ENCODE measurements around the gene UTP25. TPM values are rescaled to one million over a fixed set of nuclear protein-coding genes. Genes with fewer than 3 reads are reported as not detected.
A peak's percentile ranks its signal among the peaks of the same experiment; 100 is the strongest.

The UTP25 gene
- total and polyA plus RNA-seq, 2 experiments from 2014 or later = 9.5 to 12.2 TPM

- peaks cover 16% of the 10 kb centered on the region for H3K4me1 ChIP-seq (ENCODE audit: insufficient read depth)
- H3K4me3 ChIP-seq = peak overlapping the region; percentile 58
- no peak for DNase-seq
- H3K27ac ChIP-seq = peak overlapping the region; percentile 97
- peaks cover 21% of the 10 kb centered on the region for H3F3A ChIP-seq (ENCODE audit: insufficient read depth)
- in situ Hi-C loops (cut with MboI) = no loop called here
- H3K9me2 ChIP-seq (ENCODE audit: insufficient read depth) = no peaks in the 10 kb centered on the region
- no peaks in the 10 kb centered on the region for H3K79me2 ChIP-seq (ENCODE audit: insufficient read depth)
- WGBS, 2 experiments (ENCODE audit: low coverage in 1 of 2, low lambda C conversion rate in 2 of 2, missing lambda C conversion rate in 2 of 2) = 42 to 44% methylated on average over 7 of the region's 7 CpGs
- H3K9ac ChIP-seq = peak overlapping the region; percentile 80
- peak overlapping the region; percentile 94 for H2AFZ ChIP-seq
- H3K36me3 ChIP-seq (ENCODE audit: low read depth) = no peaks in the 10 kb centered on the region
- TF ChIP-seq EZH2phosphoT487 (IDR thresholded peaks at IDR 0.05; ENCODE audit: insufficient read depth, low read depth) (no peak), EZH2 (IDR thresholded peaks at IDR 0.05; ENCODE audit: insufficient read depth, poor library complexity, severe bottlenecking) (no peak)
- no peaks in the 10 kb centered on the region for H4K20me1 ChIP-seq (ENCODE audit: insufficient read depth)
- no peaks in the 10 kb centered on the region for H3K27me3 ChIP-seq (replicated peaks; ENCODE audit: insufficient read depth)
- H3K4me2 ChIP-seq (ENCODE audit: unreplicated experiment) = peak overlapping the region; percentile 92
- no peaks in the 10 kb centered on the region for H3K9me3 ChIP-seq (ENCODE audit: low read depth)
Observed at GRCh38 chr1:209822706-209823105, 5.1 kb upstream of the UTP25 start.

GRCh38 chr1:209823143-209824041 is 4.4 kb upstream of the UTP25 start:
- no peak for TF ChIP-seq EZH2 (IDR thresholded peaks at IDR 0.05; ENCODE audit: insufficient read depth, poor library complexity, severe bottlenecking)
- TF ChIP-seq EZH2phosphoT487 (IDR thresholded peaks at IDR 0.05; ENCODE audit: insufficient read depth, low read depth) = no peak
- Histone ChIP-seq H3K27ac (peak overlapping the region; percentile 97), H4K20me1 (ENCODE audit: insufficient read depth) (no peaks in the 10 kb centered on the region), H3K4me1 (ENCODE audit: insufficient read depth) (peaks cover 16% of the 10 kb centered on the region), H3K9me3 (ENCODE audit: low read depth) (no peaks in the 10 kb centered on the region), H3K9ac (peak overlapping the region; percentile 80), H2AFZ (peak overlapping the region; percentile 94), H3F3A (ENCODE audit: insufficient read depth) (peaks cover 21% of the 10 kb centered on the region), H3K79me2 (ENCODE audit: insufficient read depth) (peaks cover 4% of the 10 kb centered on the region; the same call in 1 of the 2 replicates), H3K27me3 (replicated peaks; ENCODE audit: insufficient read depth) (no peaks in the 10 kb centered on the region), H3K9me2 (ENCODE audit: insufficient read depth) (no peaks in the 10 kb centered on the region), H3K36me3 (ENCODE audit: low read depth) (no peaks in the 10 kb centered on the region), H3K4me2 (ENCODE audit: unreplicated experiment) (peak overlapping the region; percentile 92), H3K4me3 (peak overlapping the region; percentile 58)
- DNase-seq = peak; percentile 87
- in situ Hi-C loops (cut with MboI) = no loop called here
- 17 to 18% methylated on average over 12 of the region's 12 CpGs for WGBS, 2 experiments (ENCODE audit: low coverage in 1 of 2, low lambda C conversion rate in 2 of 2, missing lambda C conversion rate in 2 of 2)

- Histone ChIP-seq H3K9ac (no peak overlapping the region), H3K36me3 (ENCODE audit: low read depth) (peaks cover 5% of the 10 kb centered on the region; the same call in 1 of the 2 replicates), H3K4me2 (ENCODE audit: unreplicated experiment) (no peak overlapping the region), H3K4me3 (no peak overlapping the region), H3F3A (ENCODE audit: insufficient read depth) (peaks cover 42% of the 10 kb centered on the region), H3K9me2 (ENCODE audit: insufficient read depth) (no peaks in the 10 kb centered on the region), H3K4me1 (ENCODE audit: insufficient read depth) (peaks cover 37% of the 10 kb centered on the region), H3K27me3 (replicated peaks; ENCODE audit: insufficient read depth) (no peaks in the 10 kb centered on the region), H4K20me1 (ENCODE audit: insufficient read depth) (no peaks in the 10 kb centered on the region), H2AFZ (0 out of 2 replicates have a peak overlapping the region, but pooled peaks have one; percentile 19), H3K27ac (no peak overlapping the region), H3K79me2 (ENCODE audit: insufficient read depth) (peaks cover 26% of the 10 kb centered on the region), H3K9me3 (ENCODE audit: low read depth) (no peaks in the 10 kb centered on the region)
- in situ Hi-C loops (cut with MboI) = no loop called here
- WGBS, 2 experiments (ENCODE audit: low coverage in 1 of 2, low lambda C conversion rate in 2 of 2, missing lambda C conversion rate in 2 of 2) = 61 to 66% methylated on average over 11 of the region's 11 CpGs
- DNase-seq = no peak
- TF ChIP-seq EZH2phosphoT487 (IDR thresholded peaks at IDR 0.05; ENCODE audit: insufficient read depth, low read depth) = no peak
- no peak for TF ChIP-seq EZH2 (IDR thresholded peaks at IDR 0.05; ENCODE audit: insufficient read depth, poor library complexity, severe bottlenecking)
Observed at GRCh38 chr1:209825591-209826434, 2.0 kb upstream of the UTP25 start.

GRCh38 chr1:209829716-209830115 is 1.9 kb downstream of the UTP25 start:
- Histone ChIP-seq H3F3A (ENCODE audit: insufficient read depth) (peaks cover 46% of the 10 kb centered on the region), H4K20me1 (ENCODE audit: insufficient read depth) (no peaks in the 10 kb centered on the region), H3K79me2 (ENCODE audit: insufficient read depth) (peaks cover 51% of the 10 kb centered on the region), H3K9me2 (ENCODE audit: insufficient read depth) (no peaks in the 10 kb centered on the region), H3K27me3 (replicated peaks; ENCODE audit: insufficient read depth) (no peaks in the 10 kb centered on the region), H3K27ac (peak overlapping the region; percentile 63), H3K36me3 (ENCODE audit: low read depth) (peaks cover 37% of the 10 kb centered on the region), H3K4me2 (ENCODE audit: unreplicated experiment) (peak overlapping the region; percentile 78), H3K9me3 (ENCODE audit: low read depth) (no peaks in the 10 kb centered on the region), H3K4me3 (peak overlapping the region; percentile 77), H2AFZ (no peak overlapping the region), H3K4me1 (ENCODE audit: insufficient read depth) (peaks cover 55% of the 10 kb centered on the region), H3K9ac (peak overlapping the region; percentile 41; the same call in 1 of the 2 replicates)
- no peak for TF ChIP-seq EZH2 (IDR thresholded peaks at IDR 0.05; ENCODE audit: insufficient read depth, poor library complexity, severe bottlenecking)
- TF ChIP-seq EZH2phosphoT487 (IDR thresholded peaks at IDR 0.05; ENCODE audit: insufficient read depth, low read depth) = no peak
- peak; percentile 54 for DNase-seq
- WGBS, 2 experiments (ENCODE audit: low coverage in 1 of 2, low lambda C conversion rate in 2 of 2, missing lambda C conversion rate in 2 of 2) = 63 to 79% methylated on average over 2 of the region's 2 CpGs
- in situ Hi-C loops (cut with MboI) = no loop called here
